Superior temporal gyrus (tissue), 1 donor: Measurements from ENCODE around the gene PPIL6.
"Not testable (repeated sequence)": the region's sequence is repeated elsewhere in the genome, so short reads cannot be mapped to it uniquely, and the experiment has no call there.

ENCODE experiments used
- DNase-seq: peaks from one replicate; pipeline ENCODE4 v3.0.0-alpha.2; 2016; ENCODE audit errors: extremely low spot score

Gene PPIL6

DNA sequence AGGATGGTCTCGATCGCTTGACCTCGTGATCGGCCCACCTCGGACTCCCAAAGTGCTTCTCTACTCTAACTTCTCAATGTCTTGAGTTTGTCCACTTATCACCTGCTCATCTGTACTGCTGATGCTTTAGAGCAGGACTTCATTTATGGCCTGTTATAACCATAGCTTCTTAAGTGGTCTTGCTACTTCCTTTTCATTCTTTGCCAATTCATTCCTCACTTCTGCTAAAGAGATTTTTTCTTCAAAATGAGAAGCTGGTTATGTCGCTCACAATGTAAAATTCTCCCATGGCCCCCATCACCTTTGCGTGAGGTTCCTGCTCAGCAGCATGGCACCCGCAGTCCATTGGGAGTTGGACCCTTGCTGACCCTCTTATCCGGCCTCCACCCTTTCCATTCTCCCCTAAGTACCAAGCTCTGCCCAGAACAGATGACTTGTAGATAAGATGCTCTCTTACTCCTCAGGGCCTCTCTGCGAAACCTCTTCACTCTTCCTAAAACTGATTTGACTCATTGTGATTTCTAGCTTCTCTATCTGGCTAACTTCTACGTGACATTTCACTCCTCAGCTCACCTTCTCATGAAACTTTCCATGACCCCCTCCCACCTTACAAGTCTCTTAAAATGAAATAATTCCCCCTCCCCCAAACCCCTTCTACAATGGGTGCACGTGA, 44.2 kb downstream of the PPIL6 start:
- no peak for DNase-seq

DNA sequence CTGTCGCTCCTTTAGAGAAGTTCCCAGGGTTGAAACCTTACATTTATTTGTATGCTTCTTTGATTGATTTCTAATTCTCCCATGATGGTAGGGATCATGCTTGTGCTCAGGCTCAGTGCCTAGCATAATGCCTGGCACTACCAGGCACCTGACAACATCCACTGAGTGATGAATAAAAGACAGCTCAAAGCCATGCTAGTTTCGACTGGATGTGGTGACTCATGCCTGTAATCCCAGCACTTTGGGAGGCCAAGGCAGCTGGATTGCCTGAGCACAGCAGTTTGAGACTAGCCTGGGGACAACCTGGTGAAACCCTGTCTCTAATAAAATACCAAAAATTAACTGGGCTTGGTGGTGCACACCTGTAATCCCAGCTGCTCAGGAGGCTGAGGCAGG, 46.5 kb downstream of the PPIL6 start:
- DNase-seq, result no peak

DNA sequence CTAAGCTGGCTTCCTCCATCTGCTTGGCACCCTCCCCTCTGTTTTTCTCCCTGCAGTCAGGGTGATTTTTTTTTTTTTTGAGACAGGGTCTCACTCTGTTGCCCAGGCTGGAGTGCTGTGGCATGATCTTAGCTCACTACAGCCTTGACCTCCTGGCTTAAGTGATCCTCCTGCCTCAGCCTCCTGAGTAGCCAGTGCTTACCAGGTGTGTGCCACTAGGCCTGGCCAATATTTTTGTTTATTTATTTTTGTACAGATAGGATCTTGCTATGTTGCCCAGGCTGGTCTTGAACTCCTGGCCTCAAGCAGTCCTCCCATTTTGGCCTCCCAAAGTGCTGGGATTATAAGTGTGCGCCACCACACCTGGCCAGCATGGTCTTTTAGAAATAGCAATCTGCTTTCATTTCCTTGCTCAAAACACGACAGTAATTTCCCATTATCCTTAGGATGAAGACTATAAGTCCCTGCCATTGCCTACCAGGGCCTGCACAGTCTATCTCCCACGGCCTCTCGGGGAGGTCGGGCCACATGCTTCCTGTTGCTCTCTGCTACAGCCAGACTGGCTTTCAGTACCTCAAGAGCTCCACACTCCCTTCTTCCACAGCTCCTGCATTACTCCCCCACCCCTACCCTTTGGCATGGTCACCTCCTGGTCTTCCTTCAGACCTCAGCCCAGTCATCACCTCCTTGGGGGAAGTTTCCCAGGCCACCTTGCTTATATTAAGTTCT, 47.1 kb downstream of the PPIL6 start:
- no peak for DNase-seq

DNA sequence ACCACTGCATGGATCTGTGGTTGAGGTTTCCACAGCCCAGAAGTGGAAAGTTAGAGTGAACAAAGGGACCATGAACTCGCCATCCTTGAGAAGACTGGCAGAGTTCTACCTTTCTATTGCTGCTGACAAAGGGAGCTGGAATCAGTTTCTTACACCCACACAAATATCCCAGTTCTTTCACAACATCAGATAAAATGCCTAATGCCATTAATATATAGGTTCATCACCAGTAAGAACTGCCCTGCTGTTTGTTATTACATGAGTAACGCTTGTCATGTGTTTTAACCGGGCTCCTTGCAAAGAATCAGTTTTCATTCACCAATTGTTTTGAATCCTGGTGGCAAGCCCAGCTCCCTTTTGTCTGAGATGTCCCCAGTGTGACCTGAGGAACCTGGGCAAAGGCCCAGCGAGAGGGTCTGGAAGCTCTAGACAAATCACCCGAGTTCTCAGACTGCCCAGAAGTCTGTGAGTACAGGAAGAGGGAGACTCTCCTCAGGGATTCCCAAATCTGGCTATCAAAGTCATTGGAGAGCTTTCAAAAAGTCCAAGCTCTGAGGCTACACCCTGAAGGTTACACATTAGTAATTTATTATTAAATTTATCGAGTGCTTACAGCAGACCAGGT, 50.7 kb downstream of the PPIL6 start:
- DNase-seq, result no peak

DNA sequence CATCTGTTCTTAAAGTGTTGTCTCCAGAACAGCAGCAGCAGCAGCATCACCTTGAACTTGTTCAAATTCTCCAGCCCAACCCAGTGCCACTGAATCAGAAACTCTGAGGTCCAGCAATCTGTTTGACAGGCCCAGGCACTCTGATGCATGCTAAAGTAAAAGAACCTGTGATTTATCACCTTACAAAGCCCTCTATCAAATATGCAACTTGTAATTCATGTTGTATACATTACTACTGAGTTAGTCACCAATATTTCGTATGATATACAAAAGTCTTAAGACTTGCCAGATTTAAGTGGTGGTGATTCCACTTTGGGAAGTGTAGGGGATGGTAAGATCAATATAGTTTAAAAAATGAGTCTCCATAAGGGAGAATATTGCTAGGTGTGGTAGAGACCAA, 52.2 kb downstream of the PPIL6 start:
- DNase-seq, result no peak

DNA sequence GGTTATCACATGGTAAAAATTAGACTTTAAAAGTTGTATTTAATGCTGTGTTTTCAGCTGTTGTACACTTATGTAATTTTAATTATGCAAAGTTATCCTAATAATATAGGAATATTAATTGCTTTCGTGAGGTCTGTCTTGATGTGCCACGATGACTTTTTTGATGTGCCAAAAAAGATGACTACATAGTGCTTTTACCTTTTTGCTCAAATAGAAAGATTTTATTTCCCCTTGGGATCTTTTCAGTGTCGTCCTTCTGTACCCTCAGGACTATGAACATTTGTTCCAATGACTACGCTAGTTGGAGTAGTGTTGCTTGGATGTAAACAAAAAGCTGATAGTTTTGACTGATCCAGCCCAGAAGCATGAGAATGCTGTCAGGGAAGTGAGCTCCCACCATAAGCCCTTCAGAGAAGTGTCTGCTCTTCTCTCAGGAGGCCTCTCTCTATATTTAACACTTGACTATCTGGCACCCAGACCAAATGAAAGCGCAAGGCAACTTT, 56.9 kb downstream of the PPIL6 start:
- DNase-seq, result no peak

DNA sequence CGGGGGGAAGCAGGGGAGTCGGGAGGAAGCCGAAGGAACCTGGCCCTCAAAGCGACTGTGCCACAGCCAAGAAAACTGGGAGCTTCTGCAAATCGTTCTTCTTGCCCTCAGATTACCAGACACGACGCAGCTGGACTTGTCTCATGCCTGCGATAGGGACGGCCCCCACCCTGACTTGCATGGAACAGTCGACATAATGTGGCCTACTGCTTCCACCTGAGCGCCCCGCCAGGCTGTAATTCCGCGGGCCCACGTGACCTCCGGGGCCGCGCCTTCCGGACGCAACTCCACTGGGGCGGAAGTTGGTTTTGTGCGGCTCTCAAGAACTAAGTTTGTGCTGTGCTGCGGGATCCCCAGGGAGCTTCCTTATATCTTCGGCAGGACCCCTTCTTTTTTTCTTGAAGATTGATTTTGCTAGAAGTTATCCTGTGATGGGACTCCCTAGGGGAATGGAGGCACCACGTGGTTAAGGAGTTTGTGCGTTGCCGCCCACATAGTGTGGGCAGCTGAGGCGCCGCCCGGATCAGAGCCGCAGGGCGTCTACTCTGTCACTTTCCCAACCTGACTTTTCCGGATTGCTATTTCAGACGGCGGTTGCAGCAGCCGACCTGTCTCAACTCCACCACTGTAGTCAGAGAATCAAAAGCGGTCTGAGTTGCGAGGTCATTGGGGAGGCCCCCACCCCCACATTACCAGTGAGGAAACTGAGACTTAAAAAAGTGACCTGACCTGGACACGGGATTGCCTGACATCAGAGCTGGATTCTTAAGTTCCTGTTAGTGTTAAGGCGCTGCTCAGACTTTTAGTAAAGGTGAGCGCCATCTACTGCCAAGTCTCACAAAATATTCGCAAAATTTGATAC, 57.6 kb downstream of the PPIL6 start:
- peak; percentile 97 for DNase-seq

DNA sequence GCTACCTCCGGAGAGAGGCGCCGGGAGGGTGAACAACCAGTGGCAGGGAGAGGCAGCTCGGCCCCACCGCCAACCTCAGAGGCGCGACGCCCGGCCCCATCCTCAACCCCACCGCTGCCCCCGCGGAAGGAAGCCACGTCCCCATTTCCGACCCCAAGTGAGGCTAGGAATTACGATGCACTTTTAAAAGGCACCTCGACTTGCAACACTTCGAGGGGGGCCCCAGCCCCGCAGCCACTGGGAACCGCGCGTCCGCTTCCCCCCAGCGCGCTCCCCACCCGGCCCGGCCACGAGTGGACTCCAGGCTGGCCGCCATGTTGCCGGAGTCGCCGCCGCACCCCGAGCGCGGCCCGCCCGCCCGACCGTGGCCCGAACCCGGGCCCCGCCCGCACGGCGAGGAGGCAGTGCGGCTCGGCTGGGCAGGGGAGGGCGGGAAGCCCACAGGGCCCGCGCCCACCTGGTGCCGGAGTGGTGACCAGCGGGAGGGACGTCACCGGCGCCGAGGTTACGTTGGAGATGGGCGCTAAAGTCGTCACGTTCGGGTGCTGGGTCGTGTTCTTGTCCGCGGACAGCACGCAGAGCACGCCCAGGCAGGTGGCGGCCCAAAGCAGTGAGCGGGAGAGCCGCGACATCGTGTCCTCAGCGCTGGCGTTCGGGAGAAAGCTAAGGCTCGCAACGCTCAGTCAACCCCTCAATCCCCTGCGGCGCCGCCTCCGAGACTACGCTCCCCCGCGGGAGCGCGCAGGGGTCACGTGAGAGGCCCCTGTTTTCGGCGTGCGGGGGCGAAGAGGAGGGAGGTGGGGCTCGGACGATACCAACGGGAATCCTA, 58.5 kb downstream of the PPIL6 start, which contains the start of gene CD164:
TSS of gene CD164 (minus strand) at position 721 of the 829 bp plus-strand sequence. CDS start at position 632, 89 bp downstream.
- no peak for DNase-seq

DNA sequence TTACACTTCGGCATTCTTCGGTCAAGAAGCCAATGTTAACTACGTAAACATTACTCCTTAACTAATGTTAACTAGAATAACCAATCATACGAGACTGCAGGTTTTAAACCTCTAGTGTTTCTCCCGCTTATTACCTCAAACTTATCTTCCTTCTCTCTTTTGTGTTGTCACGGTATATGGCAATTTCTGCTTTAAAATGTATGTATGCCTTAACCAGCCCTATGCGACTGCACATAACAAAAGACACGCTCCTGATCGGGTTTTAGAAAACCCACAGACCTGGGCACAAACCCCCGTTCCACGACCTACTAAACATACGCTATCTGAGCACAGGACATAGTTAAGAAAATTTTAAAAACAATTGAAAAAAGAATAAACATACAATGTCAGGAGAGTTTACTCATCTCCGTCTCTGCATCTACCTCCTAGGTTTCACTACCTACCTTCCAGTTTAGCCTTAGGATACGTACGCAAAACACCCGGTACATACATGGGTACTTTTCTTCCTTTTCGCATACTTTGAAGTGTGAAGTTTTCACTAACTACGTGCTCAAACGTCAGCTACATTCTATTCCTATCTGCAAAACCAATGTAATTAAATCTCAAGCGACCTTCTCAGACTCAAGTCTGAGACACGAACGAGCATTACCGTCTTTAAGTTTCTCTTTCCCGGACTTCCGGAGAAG, 59.2 kb downstream of the PPIL6 start:
- DNase-seq, result peak; percentile 66

DNA sequence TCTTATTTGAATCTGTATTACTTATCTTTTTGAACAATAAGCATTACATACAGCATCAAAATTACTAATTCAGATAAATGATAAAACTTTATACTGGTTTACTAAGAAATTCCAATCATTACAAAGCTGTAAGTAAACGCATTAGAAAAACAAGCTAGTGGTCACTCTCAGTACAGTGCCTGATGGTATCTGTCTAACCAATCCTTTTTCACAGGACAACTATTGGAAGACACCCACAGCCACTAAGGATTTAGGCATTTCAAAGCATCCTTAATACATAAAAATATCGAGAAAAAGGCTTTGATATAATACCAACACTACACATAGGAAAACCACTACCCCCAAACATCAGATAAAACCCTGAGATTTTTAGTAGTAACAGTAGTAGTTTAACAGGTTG, 60.7 kb downstream of the PPIL6 start:
- no peak for DNase-seq

DNA sequence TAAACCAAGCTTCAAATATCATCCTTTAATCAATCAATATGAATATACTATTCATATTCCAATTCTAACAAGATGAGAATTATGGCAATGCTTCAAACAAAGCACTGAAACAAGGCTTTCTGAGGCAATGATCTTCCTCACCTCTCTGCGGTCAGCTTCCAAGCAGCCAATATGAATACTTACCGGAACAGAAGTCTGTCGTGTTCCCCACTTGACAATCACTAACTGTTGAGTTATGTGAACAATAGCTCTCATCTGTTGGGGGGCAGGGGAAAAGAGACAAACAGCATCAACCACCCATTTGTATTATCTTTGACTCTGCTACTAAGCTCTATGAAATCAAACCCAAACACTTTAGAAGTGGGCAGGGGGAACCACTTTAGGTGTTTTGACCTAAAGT, 62.7 kb downstream of the PPIL6 start:
- no peak for DNase-seq

DNA sequence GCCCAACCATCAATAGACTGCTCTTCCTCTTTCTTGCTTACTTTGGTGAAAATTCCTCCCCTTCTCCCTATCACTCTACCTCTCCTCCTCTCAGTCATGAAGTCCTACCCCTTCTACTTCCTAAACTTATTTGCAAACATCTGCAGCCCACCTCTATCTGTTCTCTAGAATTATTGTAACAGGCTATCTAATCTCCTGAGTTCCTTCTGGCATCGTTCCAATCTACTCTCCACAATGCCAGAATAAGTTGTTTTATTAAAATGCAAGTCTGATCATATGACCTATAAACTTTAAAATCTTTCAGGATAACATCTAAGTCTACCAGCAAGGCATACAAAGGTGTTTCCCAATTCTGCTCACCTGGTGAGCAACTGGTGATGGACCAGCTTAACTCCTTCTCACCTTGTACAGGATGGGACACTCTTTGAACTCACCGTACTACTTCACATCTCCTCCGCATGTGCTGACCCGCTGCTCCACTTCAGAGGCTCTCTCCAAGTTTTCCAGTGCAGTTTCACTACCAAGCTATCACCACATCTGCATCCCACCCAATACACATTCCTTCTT, 66.0 kb downstream of the PPIL6 start:
- DNase-seq, result no peak

DNA sequence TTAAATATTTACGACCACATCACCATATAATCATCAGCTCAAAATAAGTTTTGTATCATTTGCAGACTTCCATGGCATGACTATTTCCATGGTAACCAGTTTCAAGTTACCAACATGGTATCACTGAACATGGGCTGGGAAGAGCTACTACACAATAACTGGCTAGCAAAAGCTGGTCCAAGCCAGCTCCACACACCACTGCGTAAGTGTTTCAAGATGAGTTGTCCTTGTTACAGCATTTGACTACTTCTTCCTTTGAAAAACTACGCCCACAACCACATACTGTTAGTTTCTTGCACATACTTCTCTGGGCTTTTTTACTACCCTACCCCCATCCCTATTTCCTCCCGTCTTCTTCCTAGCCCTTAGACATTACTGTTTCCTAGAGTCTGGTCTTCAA, 66.7 kb downstream of the PPIL6 start:
- DNase-seq, result no peak

DNA sequence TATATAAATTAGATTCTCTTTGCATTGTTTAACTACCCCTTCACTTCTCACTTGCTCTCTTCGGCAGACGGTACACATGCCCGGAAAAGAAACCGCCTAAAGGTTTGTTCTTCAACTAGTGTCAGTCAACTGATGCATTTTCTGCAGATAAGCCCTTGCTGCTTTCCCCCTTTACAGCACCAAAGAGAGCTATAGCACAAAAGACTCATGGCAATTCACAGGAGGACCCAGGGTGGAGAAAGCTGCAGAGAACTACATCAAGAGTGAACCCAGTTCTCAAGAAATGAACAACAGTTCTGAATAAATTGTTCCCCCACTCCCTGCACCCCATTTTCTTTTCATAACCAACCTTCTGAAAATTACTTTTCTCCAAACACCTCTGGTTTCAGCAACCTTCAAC, 67.1 kb downstream of the PPIL6 start:
- DNase-seq, result no peak

DNA sequence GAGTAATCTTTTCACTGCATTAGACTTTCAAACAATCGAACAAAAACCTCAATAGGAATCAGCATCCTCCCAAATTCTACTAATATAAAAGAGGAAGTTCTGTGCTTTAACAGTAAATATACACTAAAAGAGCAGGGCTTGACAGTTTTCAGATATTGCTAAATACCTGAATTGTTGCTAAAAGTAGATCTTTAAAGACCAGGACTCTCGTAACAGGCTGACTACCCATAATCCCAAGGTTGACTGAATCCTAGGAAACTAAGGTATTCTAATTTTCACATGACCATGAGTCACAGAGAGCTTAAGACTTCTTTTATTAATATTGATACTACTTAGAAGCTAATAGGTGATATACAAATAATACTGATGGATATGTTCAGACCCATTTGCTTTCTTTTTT, 68.3 kb downstream of the PPIL6 start:
- DNase-seq, result no peak

DNA sequence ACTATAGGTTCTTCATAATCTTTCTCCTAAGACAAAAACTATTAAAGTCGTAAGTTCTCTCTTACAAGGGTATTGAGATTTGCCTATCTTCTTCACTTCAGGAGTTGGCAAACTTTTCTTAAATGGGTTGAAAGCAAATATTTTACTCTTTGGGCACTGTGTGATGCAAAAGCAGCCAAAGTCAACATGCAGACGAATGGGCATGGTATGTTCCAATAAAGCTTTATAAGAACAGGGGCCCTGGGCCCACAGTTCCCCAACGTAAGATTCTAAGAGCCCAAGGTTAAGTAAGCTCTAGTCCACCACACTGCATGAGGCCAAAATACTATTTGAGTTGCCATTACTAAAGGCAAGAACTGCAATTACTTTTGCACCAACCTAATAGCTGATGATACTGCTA, 69.6 kb downstream of the PPIL6 start:
- DNase-seq, result no peak

DNA sequence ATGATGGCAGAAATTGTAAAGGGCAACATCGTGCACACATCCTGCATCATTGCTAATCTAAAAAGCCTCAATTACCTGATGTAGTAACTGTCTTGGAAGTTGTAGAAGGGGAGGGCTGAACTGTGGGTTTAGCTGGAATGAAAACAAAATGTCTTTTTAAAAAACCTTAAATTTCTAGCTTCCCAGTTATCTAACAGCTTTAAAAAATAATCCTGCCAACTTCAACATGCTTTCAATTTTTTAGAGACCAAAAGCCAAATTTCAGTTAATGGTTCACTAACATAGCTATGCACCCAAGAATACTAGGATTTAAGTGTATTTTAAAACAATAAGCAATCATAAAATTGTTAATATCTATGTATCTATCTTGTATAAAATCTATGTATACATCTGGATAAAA, 70.1 kb downstream of the PPIL6 start:
- DNase-seq, result no peak

DNA sequence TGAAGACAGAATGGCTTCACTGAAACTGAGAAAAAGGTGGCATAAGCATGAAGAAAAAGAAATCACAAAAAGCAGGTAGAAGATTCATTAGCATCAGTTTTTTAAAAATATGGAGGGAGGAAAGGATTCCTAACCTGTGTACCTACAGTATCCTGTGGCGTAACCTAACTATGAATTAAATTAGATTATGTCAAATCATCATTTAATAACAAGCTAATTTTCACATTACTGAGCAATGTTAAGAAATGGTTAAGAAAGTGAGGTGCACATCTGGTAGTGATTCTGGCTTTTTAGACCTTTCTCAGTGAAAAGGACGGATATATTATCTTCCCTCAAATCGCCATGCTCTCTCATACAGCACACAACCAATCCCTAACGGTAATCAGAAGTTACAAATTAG, 70.7 kb downstream of the PPIL6 start:
- no peak for DNase-seq

DNA sequence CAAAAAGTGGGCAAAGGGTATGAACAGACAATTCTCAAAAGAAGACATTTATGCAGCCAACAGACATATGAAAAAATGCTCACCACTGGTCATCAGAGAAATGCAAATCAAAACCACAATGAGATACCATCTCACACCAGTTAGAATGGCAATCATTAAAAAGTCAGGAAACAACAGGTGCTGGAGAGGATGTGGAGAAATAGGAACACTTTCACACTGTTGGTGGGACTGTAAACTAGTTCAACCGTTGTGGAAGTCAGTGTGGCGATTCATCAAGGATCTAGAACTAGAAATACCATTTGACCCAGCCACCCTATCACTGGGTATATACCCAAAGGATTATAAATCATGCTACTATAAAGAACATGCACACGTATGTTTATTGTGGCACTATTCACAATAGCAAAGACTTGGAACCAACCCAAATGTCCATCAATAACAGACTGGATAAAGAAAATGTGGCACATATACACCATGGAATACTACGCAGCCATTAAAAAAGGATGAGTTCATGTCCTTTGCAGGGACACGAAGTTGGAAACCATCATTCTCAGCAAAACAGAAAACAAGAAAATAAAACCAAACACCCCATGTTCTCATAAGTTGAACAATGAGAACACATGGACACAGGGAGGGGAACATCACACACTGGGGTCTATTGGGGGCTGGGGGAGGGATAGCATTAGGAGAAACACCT, 75.9 kb downstream of the PPIL6 start:
- not testable (repeated sequence) for DNase-seq
